ENCODE results near the gene CEP112.

DNA sequence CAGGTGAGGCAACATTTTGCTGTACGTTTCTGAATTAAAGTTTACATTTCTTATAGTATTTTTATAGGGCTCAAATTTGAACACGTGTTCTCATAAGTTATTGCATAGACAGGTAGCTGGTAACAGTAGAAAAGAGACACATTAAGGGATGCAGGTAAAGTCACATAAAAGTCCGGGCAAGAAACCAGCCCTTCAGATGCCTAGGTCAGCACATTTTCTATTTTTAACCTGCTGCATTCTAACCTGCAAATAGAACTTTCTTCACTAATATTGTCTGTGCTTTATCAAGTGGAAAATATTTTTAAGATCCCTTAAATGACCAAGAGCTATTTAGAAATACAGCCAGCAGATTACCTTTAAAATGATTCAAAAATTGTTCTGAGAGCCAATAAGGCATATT is 323.1 kb downstream of the CEP112 start:
- TF ChIP-seq, protein P1, sequence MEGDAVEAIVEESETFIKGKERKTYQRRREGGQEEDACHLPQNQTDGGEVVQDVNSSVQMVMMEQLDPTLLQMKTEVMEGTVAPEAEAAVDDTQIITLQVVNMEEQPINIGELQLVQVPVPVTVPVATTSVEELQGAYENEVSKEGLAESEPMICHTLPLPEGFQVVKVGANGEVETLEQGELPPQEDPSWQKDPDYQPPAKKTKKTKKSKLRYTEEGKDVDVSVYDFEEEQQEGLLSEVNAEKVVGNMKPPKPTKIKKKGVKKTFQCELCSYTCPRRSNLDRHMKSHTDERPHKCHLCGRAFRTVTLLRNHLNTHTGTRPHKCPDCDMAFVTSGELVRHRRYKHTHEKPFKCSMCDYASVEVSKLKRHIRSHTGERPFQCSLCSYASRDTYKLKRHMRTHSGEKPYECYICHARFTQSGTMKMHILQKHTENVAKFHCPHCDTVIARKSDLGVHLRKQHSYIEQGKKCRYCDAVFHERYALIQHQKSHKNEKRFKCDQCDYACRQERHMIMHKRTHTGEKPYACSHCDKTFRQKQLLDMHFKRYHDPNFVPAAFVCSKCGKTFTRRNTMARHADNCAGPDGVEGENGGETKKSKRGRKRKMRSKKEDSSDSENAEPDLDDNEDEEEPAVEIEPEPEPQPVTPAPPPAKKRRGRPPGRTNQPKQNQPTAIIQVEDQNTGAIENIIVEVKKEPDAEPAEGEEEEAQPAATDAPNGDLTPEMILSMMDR (conservative IDR thresholded peaks at IDR 0.05; ENCODE audit: low read depth in 2 of 2): no peak
- TF ChIP-seq JUNB (IDR thresholded peaks at IDR 0.05; ENCODE audit: unreplicated experiment): no peak
- TF ChIP-seq, protein P2, sequence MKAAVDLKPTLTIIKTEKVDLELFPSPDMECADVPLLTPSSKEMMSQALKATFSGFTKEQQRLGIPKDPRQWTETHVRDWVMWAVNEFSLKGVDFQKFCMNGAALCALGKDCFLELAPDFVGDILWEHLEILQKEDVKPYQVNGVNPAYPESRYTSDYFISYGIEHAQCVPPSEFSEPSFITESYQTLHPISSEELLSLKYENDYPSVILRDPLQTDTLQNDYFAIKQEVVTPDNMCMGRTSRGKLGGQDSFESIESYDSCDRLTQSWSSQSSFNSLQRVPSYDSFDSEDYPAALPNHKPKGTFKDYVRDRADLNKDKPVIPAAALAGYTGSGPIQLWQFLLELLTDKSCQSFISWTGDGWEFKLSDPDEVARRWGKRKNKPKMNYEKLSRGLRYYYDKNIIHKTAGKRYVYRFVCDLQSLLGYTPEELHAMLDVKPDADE (IDR thresholded peaks at IDR 0.05): no peak
- TF ChIP-seq EZH2 (IDR thresholded peaks at IDR 0.05; ENCODE audit: low read depth, unreplicated experiment): no peak
- TF ChIP-seq POLR2AphosphoS5 (IDR thresholded peaks at IDR 0.05; ENCODE audit: low read depth): no peak
